NOMO-1 treated with dmso at 0.1 percent for 144 hours (cell line): ENCODE data around the gene CEP89.
"Not testable (repeated sequence)": the region's sequence is repeated elsewhere in the genome, so short reads cannot be mapped to it uniquely, and the experiment has no call there.

Experiments used
- DNase-seq: peaks from one replicate; lab custom pipeline; 2025; ENCODE audit not compliant: unreplicated experiment; lab: John Stamatoyannopoulos, UW

CEP89 gene

GRCh38 chr19:32872391-32872790, 99.4 kb downstream of the CEP89 start:
- DNase-seq, result no peak

GRCh38 chr19:32870981-32871451, 100.7 kb downstream of the CEP89 start:
- no peak for DNase-seq

- DNase-seq, result no peak
These were observed 101.7 kb downstream of the CEP89 start for GRCh38 chr19:32869966-32870573.

- DNase-seq, result no peak
These were observed 102.3 kb downstream of the CEP89 start, which contains the start of gene SLC7A9 for GRCh38 chr19:32869369-32869965. SLC7A9 (minus strand) TSS chr19:32869767; CDS start chr19:32868534, 1,233 bp downstream.

- DNase-seq, result no peak
These were observed 103.4 kb downstream of the CEP89 start for GRCh38 chr19:32868206-32868950.

GRCh38 chr19:32867436-32867835, 104.3 kb downstream of the CEP89 start:
- DNase-seq, result not testable (repeated sequence)

GRCh38 chr19:32866564-32867265, 105.0 kb downstream of the CEP89 start:
- no peak for DNase-seq

GRCh38 chr19:32866061-32866460, 105.7 kb downstream of the CEP89 start:
- DNase-seq, result no peak

- DNase-seq, result no peak
These were observed 106.4 kb downstream of the CEP89 start for GRCh38 chr19:32865326-32865725.

GRCh38 chr19:32864318-32865007, 107.3 kb downstream of the CEP89 start:
- no peak for DNase-seq

GRCh38 chr19:32863841-32864240, 107.9 kb downstream of the CEP89 start:
- no peak for DNase-seq

- no peak for DNase-seq
These were observed 108.5 kb downstream of the CEP89 start for GRCh38 chr19:32863301-32863700.

- DNase-seq, result no peak
These were observed 109.0 kb downstream of the CEP89 start for GRCh38 chr19:32862741-32863140.

- no peak for DNase-seq
These were observed 109.6 kb downstream of the CEP89 start for GRCh38 chr19:32862173-32862572.

- DNase-seq, result no peak
These were observed 110.2 kb downstream of the CEP89 start for GRCh38 chr19:32861596-32861995.

- DNase-seq, result no peak
These were observed 112.2 kb downstream of the CEP89 start for GRCh38 chr19:32859591-32859990.

- no peak for DNase-seq
These were observed 113.2 kb downstream of the CEP89 start for GRCh38 chr19:32858559-32858958.

- DNase-seq, result no peak
These were observed 113.6 kb downstream of the CEP89 start for GRCh38 chr19:32858155-32858554.

- no peak for DNase-seq
These were observed 114.2 kb downstream of the CEP89 start for GRCh38 chr19:32857584-32857983.

- not testable (repeated sequence) for DNase-seq
These were observed 114.9 kb downstream of the CEP89 start for GRCh38 chr19:32856818-32857217.

- no peak for DNase-seq
These were observed 119.5 kb downstream of the CEP89 start for GRCh38 chr19:32852216-32852615.
